Skin epidermis (tissue), 12 donors: Measurements from ENCODE around the gene HEATR3.

Experiments used
- H3K27ac ChIP-seq, 21 experiments: fragments of 200-600 bp; sonication (generic) in 11 of 21; one replicate each; pipeline ENCODE4 v1.5.0; 2020; ENCODE audit warnings: mild to moderate bottlenecking in 3 of 21, inconsistent platforms in 2 of 21, moderate library complexity in 2 of 21
- H3K4me3 ChIP-seq, 7 experiments: fragments of 200-600 bp; sonication (generic) in 2 of 7; one replicate each; pipeline ENCODE4 v1.5.0; 2020; ENCODE audit warnings: inconsistent platforms in 2 of 7, mild to moderate bottlenecking in 2 of 7, moderate library complexity in 1 of 7

HEATR3 gene

DNA sequence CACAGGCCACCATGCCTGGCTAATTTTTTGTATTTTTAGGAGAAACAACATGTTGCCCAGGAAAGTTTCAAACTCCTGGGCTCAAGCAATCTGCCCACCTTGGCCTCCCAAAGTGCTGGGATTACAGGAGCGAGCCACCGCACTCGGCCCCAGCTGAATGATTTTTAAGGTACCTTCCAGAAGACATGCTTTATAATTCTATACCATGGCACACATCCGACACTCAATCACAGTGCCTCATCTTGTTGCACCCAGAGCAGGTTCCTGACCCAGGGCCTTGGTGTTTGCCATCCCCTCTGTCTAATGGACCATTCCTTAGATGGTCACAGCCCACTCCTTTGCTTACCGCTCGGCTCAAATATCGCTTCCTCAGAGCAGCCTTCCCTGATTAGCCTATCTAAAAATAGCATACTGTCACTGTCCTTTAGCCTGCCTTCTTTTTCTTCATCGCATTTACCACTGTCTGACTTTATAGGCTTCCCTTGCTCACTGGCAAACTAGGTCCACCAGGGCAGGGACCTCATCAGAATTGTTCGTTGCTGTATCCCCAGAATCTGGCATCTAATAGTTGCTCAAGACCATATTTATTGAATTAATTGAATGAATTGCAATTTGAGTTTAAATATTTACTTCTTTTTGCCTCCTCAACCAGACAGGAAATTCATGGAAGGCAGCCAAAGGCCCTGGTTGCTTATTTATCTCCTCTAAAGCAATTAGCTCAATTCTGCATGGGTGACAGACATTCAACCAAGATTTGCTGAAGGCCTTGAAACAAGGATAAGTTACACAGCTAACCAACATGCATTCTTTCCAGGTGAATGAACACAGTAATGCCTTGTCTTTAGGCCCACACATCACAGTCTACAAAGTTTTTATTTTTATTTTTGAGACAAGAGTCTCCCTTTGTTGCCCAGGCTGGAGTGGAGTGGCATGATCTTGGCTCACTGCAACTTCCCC, 81.0 kb downstream of the HEATR3 start:
- no peak overlapping the region for H3K27ac ChIP-seq
- no peak overlapping the region for H3K4me3 ChIP-seq

DNA sequence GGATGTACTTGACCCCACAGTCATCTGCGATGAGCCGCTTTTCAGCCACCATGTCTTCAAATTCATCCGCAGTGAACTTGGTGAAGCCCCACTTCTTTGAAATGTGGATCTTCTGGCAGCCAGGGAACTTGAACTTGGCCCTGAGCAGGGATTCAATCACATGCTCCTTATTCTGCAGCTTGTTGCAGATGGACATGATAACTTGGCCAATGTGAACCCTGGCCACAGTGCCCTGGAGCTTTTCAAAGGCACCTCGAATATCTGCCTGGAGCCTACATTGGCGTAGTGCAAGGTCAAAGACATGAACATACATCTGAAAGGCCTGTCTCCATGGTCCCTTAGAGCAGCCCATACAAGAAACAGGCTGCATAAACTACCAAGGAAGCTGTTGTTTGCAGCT, 85.6 kb downstream of the HEATR3 start:
- Histone ChIP-seq H3K4me3 (no peak overlapping the region), H3K27ac (no peak overlapping the region)

DNA sequence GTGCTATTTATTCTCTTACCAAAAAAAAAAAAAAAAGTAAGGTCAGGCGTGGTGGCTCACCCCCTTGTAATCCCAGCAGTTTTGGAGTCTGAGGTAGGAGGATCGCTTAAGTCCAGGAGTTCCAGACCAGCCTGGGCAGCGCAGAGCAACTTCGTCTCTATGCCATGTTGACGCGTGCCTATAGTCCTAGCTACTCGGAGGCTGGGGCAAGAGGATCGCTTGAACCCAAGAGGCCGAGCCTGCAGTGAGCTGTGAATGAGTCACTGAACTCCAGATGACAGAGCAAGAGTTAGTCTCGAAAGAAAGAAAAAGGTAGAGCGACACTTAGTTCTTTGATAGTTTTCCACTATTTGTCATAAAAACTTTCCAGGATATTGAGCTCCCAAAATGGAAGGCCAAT, 86.0 kb downstream of the HEATR3 start:
- peak overlapping the region in 1 of 7 experiments; percentile 79 for H3K4me3 ChIP-seq
- H3K27ac ChIP-seq, result peak overlapping the region in 12 of 21 experiments; percentile 90 to 98 (median 94)

DNA sequence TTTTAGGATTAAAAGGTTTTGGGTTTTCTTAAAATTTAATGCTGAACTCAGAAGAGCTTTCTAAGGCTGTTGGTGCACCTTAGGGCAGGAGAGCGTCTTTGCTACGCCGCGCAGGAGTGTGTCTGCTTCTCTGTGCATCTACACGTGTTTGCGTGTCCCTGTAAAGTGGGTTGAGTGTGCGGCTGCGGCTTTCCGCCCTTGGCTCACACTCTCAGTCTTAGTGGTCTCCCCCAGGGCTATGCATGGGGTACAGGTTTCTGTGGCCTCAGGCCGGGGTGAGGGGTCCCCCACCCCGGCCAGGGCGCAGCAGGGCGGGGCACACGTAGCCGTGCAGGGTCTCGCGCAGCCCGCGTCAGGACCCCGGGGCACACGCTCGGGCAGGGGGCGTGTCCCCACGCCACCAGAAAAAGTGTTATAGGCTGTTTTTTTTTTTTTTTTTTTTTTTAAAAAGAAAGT, 86.6 kb downstream of the HEATR3 start:
- H3K27ac ChIP-seq, result peak overlapping the region; percentile 57 to 98 (median 93)
- H3K4me3 ChIP-seq, result peak overlapping the region; percentile 55 to 94 (median 78)

DNA sequence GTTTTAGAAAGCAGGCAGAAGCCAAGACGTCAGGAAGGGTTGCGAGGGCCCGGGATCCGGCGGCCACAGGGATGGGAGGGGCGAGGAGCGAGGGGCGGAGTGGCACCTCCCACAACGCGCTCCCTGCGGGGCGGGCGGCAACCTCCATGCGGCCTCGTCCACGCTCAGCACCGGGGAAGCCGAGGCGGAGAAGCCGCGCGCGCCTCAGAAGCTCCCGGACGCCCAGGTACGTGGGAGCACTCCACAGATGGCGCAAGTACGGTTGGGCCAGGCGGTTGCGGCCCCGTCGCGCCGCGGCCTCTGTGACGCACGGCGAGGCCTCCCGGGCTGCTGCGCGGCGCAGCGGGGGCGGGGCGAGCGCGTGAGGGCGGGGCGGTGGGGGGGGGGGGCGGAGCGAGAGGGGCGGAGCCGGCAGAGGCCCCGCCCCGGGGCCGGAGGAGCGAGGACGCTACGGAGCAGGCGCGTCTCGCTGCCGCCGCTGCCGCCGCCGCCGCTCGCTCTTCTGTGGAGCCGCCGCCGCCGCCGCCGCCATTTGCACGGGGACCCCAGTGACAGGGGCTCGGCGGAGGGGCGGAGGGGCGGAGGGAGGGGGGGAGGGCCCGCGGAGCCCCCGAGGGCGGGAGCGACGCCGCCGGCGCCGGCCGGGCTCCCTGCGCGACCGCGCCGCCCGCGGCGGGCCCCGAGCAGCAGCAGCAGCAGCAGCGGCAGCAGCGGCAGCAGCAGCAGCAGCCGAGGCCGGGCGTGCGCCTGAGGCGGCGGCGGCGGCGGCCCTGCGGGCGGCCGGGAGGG, 87.2 kb downstream of the HEATR3 start, which contains the start of gene TENT4B:
Gene TENT4B (plus strand): TSS at position 500 of the 789 bp plus-strand sequence. CDS start 316 bp downstream, outside the sequence.
- Histone ChIP-seq H3K27ac (peak within 1 kb of the TSS; percentile 83 to 98 (median 93)), H3K4me3 (peak within 1 kb of the TSS; percentile 55 to 94 (median 78))

DNA sequence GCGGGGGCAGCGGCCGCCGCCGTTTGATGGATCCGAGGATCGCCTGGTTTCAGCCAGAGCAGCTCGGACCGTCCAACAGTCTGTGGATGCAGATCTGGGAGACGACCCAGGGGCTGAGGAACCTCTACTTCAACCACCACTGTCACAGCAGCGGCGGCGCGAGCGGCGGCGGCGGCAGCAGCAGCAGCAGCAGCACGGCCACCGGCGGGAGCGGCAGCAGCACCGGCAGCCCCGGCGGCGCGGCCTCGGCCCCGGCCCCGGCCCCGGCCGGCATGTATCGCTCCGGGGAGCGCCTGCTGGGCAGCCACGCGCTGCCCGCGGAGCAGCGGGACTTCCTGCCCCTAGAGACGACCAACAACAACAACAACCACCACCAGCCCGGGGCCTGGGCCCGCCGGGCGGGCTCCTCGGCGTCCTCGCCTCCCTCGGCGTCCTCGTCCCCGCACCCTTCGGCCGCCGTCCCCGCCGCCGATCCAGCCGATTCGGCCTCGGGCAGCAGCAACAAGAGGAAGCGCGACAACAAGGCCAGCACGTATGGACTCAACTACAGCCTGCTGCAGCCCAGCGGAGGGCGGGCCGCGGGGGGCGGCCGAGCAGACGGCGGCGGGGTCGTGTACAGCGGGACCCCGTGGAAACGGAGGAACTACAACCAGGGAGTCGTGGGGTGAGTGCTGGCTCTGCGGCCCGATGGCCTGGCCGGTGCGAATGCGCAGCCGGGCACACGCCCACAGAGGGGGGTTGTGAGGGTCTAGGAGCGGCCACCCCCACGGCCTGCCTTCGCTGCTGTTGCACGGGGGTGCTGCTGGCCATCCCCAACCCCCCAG, 88.0 kb downstream of the HEATR3 start:
- Histone ChIP-seq H3K27ac (peak overlapping the region in 20 of 21 experiments; percentile 20 to 96 (median 78)), H3K4me3 (peak overlapping the region; percentile 55 to 94 (median 78))

DNA sequence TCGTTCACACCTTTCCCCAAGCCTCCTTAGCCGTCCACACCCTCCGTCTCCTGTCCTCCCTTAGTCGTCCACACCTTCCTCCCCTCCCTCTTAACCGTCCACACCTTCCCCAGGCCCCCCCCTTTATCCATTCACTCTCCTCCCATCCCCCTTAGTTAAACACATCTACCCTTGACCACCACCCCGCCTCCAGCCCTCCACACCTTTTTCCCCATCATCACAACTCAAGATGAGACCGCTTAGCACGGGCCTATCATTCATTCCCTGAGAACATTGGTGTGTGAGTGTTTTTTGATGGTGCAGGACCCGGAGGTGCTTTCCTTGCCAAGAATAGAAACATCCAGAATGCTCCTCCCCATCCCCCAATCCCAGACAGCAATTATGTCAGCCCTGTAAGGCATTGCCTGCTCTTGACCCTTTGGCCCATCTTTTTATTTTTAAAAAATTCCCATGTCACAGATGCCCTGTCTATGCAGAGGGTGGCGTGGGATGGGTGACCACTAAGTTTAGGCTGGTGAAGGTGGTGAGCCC, 88.7 kb downstream of the HEATR3 start:
- Histone ChIP-seq H3K4me3 (peak overlapping the region; percentile 55 to 94 (median 78)), H3K27ac (peak overlapping the region in 19 of 21 experiments; percentile 20 to 96 (median 79))

DNA sequence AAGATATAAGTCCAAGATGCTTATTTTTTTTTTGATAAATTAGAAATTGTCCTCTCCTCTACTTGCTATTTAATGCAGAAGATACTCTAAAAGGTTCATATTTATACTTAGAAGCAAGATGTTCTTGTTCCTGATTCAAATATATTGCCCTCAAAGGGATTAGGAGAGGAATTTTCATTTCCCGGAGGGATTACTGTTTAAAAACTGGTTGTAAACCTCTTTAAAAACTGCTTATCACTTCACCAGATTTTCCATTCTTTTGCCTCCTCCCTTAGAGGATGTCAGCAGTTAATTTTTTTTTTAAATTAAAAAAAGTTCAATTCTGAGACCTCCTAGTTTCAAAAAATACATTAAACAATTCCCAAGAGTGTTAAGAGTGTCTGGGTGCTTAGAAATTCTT, 90.2 kb downstream of the HEATR3 start:
- peak overlapping the region in 2 of 7 experiments; percentile 76 to 94 for H3K4me3 ChIP-seq
- H3K27ac ChIP-seq, result peak overlapping the region in 1 of 21 experiments; percentile 91
